ENCODE data around the gene AIG1.

GRCh38 chr6:143064271-143064670, 3.6 kb downstream of the AIG1 start:
- TF ChIP-seq CTCF (IDR thresholded peaks at IDR 0.05; ENCODE audit: low read length) (no peak), EZH2 (IDR thresholded peaks at IDR 0.05; ENCODE audit: borderline replicate concordance, low read length) (no peak)

Measured in OCI-LY1 (cell line).